NCI-H1417 treated with DMSO at 0.1 percent for 48 hours (cell line): ENCODE data around the gene CYBA.

Experiments used
- DNase-seq: peaks from one replicate; lab custom pipeline; 2025; lab: John Stamatoyannopoulos, UW

CYBA gene

GRCh38 chr16:88661468-88661867 is 10.6 kb upstream of the CYBA start:
- no peak for DNase-seq

- DNase-seq, result no peak
These were observed 8.3 kb upstream of the CYBA start for GRCh38 chr16:88659160-88659559.

GRCh38 chr16:88658714-88659113 is 7.9 kb upstream of the CYBA start:
- DNase-seq, result no peak

- no peak for DNase-seq
These were observed 6.5 kb upstream of the CYBA start for GRCh38 chr16:88657371-88657770.

- no peak for DNase-seq
These were observed 5.6 kb upstream of the CYBA start for GRCh38 chr16:88656291-88656980.

- DNase-seq, result no peak
These were observed 5.0 kb upstream of the CYBA start for GRCh38 chr16:88655733-88656281.

GRCh38 chr16:88655053-88655732 is 4.3 kb upstream of the CYBA start:
- DNase-seq, result no peak

- DNase-seq, result no peak
These were observed 3.7 kb upstream of the CYBA start for GRCh38 chr16:88654363-88655052.

GRCh38 chr16:88653596-88654362 is 2.9 kb upstream of the CYBA start:
- no peak for DNase-seq

GRCh38 chr16:88653101-88653500 is 2.2 kb upstream of the CYBA start:
- no peak for DNase-seq

- no peak for DNase-seq
These were observed 1.9 kb upstream of the CYBA start for GRCh38 chr16:88652762-88653063.

GRCh38 chr16:88651989-88652761 is 1.3 kb upstream of the CYBA start:
- no peak for DNase-seq

- no peak for DNase-seq
These were observed 579 bp upstream of the CYBA start for GRCh38 chr16:88651276-88651988.

- DNase-seq, result no peak
These were observed 717 bp downstream of the CYBA start for GRCh38 chr16:88649924-88650748.

GRCh38 chr16:88649195-88649923 is 1.5 kb downstream of the CYBA start:
- DNase-seq, result no peak

- DNase-seq, result no peak
These were observed 3.4 kb downstream of the CYBA start for GRCh38 chr16:88647178-88648070.

- DNase-seq, result no peak
These were observed 4.4 kb downstream of the CYBA start for GRCh38 chr16:88646345-88647034.

- no peak for DNase-seq
These were observed 4.9 kb downstream of the CYBA start for GRCh38 chr16:88645941-88646340.
